SU-DHL-6 (cell line): ENCODE measurements around the gene RPS6KL1.

Experiments
- EZH2phosphoT487 ChIP-seq: fragments of 200-600 bp; sonication (generic), shearing (Covaris generic); conservative IDR thresholded peaks from 2 replicates; pipeline ENCODE4 v1.6.1; 2018; ENCODE audit warnings: mild to moderate bottlenecking, antibody characterized with exemption, low read length, moderate library complexity, mixed read lengths
- TF ChIP-seq, protein P1 (sequence below): fragments of 200-600 bp; sonication (generic); IDR thresholded peaks from one replicate; pipeline ENCODE4 v1.5.1; 2017; ENCODE audit warnings: antibody characterized with exemption, mild to moderate bottlenecking, low read length, moderate library complexity; ENCODE audit not compliant: insufficient read depth, poor library complexity, severe bottlenecking

- TF ChIP-seq, protein P1, sequence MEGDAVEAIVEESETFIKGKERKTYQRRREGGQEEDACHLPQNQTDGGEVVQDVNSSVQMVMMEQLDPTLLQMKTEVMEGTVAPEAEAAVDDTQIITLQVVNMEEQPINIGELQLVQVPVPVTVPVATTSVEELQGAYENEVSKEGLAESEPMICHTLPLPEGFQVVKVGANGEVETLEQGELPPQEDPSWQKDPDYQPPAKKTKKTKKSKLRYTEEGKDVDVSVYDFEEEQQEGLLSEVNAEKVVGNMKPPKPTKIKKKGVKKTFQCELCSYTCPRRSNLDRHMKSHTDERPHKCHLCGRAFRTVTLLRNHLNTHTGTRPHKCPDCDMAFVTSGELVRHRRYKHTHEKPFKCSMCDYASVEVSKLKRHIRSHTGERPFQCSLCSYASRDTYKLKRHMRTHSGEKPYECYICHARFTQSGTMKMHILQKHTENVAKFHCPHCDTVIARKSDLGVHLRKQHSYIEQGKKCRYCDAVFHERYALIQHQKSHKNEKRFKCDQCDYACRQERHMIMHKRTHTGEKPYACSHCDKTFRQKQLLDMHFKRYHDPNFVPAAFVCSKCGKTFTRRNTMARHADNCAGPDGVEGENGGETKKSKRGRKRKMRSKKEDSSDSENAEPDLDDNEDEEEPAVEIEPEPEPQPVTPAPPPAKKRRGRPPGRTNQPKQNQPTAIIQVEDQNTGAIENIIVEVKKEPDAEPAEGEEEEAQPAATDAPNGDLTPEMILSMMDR = no peak
- no peak for TF ChIP-seq EZH2phosphoT487
These were observed 1.0 kb upstream of the RPS6KL1 start for GRCh38 chr14:74924061-74924460.
